Keratinocyte (primary cell): ENCODE data around the gene SWT1.

ENCODE experiments used
- CTCF ChIP-seq, 3 experiments: IDR thresholded peaks in 1 of 3; conservative IDR thresholded peaks in 1 of 3; optimal IDR thresholded peaks in 1 of 3; 2 replicates in 2 of 3; 3 replicates in 1 of 3; pipeline versions ENCODE3 to v1.5.1; 2011; ENCODE audit warnings: low read length in 3 of 3, mild to moderate bottlenecking in 3 of 3, moderate library complexity in 2 of 3, control low read depth in 1 of 3, inconsistent platforms in 1 of 3; ENCODE audit not compliant: insufficient read depth in 2 of 3; ENCODE audit errors: extremely low read depth in 1 of 3
- EZH2 ChIP-seq: IDR thresholded peaks from one replicate; pipeline ENCODE4 v1.6.1; 2012; ENCODE audit warnings: inconsistent platforms, mild to moderate bottlenecking, low read length, moderate library complexity

GRCh38 chr1:185238447-185238846 lies 81.5 kb downstream of the SWT1 start:
- TF ChIP-seq CTCF (optimal IDR thresholded peaks at IDR 0.05 in 1 of 3, IDR thresholded peaks at IDR 0.05 in 1 of 3, conservative IDR thresholded peaks at IDR 0.05 in 1 of 3; ENCODE audit: extremely low read depth in 1 of 3, insufficient read depth in 2 of 3, low read length in 3 of 3) (peak in 2 of 3 experiments; percentile 18 to 27), EZH2 (no peak)
